Progenitor cell of endocrine pancreas (in vitro differentiated cells): ENCODE measurements around the gene LGALS7B. TPM values are rescaled to one million over a fixed set of nuclear protein-coding genes. Genes with fewer than 3 reads are reported as not detected.
"Not testable (repeated sequence)": the region's sequence is repeated elsewhere in the genome, so short reads cannot be mapped to it uniquely, and the experiment has no call there.

ENCODE experiments used
- DNase-seq: peaks from one replicate; pipeline ENCODE4 v3.0.0; 2021; ENCODE audit warnings: low spot score; ENCODE audit not compliant: unreplicated experiment
- H3K27ac Mint-ChIP-seq: 2 replicates; pipeline ENCODE4 v1.8.0; 2021; ENCODE audit warnings: mild to moderate bottlenecking, moderate library complexity, mixed read lengths
- H3K27me3 Mint-ChIP-seq: 2 replicates; pipeline ENCODE4 v1.8.0; 2021; ENCODE audit warnings: mixed read lengths
- H3K36me3 Mint-ChIP-seq: 2 replicates; pipeline ENCODE4 v1.8.0; 2022; ENCODE audit warnings: mixed read lengths; ENCODE audit not compliant: insufficient read depth
- H3K4me1 Mint-ChIP-seq: 2 replicates; pipeline ENCODE4 v1.8.0; 2021; ENCODE audit warnings: low read depth, mixed read lengths
- H3K4me3 Mint-ChIP-seq: 2 replicates; pipeline ENCODE4 v1.8.0; 2021; ENCODE audit warnings: low read depth, mild to moderate bottlenecking, moderate library complexity, mixed read lengths
- H3K9me3 Mint-ChIP-seq: 2 replicates; pipeline ENCODE4 v1.8.0; 2021; ENCODE audit warnings: low read depth, mixed read lengths
- total RNA-seq: library from RNA; stranded (reverse); gene quantifications from 2 replicates; pipeline ENCODE4 v1.2.1, GENCODE V29; 2021
- TF ChIP-seq, protein P1 (sequence below): fragments of 200-600 bp; sonication (generic); IDR thresholded peaks from one replicate; pipeline ENCODE4 v1.5.0; 2021; ENCODE audit warnings: antibody characterized with exemption, mild to moderate bottlenecking; ENCODE audit not compliant: unreplicated experiment

LGALS7B gene
- total RNA-seq, 1 donor from 2014 or later: not detected

DNA sequence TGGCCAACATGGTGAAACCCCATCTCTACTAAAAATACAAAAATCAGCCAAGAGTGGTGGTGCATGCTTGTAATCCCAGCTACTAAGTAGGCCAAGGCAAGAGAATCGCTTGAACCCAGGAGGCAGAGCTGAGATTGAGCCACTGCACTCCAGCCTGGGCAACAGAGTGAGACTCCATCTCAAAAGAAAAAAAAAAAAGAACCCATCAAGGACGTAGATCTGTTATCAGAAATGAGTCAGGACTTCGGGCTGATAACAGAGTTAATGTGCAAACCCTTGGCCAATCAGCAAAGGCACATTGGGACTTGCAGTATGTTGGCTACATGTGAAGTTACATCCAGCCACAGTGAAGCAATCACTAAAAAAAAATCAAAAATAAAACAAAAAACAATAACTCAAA is 4.8 kb upstream of the LGALS7B start:
- Mint-ChIP-seq H3K36me3 (no peaks in the 10 kb centered on the region), H3K9me3 (no peaks in the 10 kb centered on the region), H3K4me1 (no peaks in the 10 kb centered on the region), H3K4me3 (no peak overlapping the region), H3K27ac (no peak overlapping the region), H3K27me3 (peaks cover 7% of the 10 kb centered on the region)
- TF ChIP-seq, protein P1, sequence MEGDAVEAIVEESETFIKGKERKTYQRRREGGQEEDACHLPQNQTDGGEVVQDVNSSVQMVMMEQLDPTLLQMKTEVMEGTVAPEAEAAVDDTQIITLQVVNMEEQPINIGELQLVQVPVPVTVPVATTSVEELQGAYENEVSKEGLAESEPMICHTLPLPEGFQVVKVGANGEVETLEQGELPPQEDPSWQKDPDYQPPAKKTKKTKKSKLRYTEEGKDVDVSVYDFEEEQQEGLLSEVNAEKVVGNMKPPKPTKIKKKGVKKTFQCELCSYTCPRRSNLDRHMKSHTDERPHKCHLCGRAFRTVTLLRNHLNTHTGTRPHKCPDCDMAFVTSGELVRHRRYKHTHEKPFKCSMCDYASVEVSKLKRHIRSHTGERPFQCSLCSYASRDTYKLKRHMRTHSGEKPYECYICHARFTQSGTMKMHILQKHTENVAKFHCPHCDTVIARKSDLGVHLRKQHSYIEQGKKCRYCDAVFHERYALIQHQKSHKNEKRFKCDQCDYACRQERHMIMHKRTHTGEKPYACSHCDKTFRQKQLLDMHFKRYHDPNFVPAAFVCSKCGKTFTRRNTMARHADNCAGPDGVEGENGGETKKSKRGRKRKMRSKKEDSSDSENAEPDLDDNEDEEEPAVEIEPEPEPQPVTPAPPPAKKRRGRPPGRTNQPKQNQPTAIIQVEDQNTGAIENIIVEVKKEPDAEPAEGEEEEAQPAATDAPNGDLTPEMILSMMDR: no peak
- no peak for DNase-seq

DNA sequence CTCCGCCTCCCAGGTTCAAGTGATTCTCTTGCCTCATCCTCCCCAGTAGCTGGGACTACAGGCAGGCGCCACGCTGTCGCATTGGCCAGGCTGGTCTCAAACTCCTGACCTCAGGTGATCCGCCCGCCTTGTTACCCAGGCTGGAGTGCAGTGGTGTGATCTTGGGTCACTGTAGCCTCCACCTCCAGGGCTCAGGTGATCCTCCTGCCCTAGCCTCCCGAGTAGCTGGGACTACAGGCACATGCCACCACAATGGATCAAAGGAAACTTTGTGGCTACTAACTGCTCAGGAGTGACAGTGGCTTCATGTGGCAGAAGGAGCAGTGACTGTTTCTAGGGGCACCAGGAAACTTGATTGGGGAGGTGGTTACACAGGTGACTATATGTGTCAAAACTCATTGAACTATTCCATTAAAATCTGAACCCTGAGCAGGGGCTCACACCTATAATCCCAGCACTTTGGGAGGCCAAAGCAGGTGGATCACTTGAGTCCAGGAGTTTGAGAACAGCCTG is 3.8 kb upstream of the LGALS7B start:
- no peaks in the 10 kb centered on the region for H3K4me1 Mint-ChIP-seq
- peaks cover 3% of the 10 kb centered on the region for H3K27me3 Mint-ChIP-seq
- H3K36me3 Mint-ChIP-seq: no peaks in the 10 kb centered on the region
- TF ChIP-seq, protein P1: no peak
- no peak for DNase-seq
- no peak overlapping the region for H3K4me3 Mint-ChIP-seq
- no peak overlapping the region for H3K27ac Mint-ChIP-seq
- no peaks in the 10 kb centered on the region for H3K9me3 Mint-ChIP-seq

DNA sequence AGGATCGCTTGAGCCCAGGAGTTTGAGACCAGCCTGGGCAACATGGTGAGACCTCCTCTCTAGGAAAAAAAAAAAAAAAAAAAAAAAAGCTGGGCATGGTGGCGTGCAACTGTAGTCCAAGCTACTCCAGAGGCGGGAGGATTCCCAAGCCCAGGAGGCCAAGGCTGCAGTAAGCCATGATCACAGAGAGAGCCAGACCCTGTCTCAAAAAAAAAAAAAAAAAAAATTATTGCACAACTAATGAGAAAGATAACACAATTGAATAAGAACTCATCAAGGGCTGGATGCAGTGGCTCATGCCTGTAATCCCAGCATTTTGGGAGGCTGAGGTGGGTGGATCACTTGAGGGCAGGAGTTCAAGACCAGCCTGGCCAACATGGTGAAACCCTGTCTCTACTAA is 2.9 kb upstream of the LGALS7B start:
- not testable (repeated sequence) for H3K4me3 Mint-ChIP-seq, H3K36me3 Mint-ChIP-seq, DNase-seq, H3K4me1 Mint-ChIP-seq, H3K27me3 Mint-ChIP-seq, H3K9me3 Mint-ChIP-seq, H3K27ac Mint-ChIP-seq

DNA sequence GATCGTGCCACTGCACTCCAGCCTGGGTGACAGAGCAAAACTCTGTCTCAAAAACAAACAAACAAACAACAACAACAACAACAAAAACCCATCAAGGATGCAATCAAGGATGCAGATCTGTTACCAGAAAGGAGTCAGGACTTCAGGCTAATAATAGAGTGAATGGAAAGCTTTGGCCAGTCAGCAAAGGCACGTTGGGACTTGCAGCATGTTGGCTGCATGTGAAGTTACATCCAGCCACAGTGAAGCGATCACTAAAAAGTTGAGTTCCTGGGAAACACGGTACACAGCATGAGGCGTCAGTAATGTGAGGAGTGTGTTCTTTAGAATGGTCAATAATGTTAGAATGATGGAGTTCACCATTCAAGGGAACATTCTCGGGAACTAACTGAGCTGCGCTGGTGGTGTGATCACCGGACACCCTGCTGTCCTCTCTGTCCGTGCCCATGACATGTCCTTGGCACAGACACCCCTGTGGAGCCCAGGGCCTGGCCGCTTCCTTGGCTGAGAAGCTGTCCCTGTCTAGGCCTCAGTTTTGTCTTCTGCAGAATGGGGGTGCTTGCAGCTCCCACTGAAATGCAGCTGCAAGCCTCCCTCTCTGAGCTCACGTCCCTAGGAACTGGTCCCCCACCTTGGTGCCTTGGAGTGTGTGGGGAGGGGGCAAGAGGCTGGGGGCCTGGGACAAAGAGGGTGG is 2.3 kb upstream of the LGALS7B start:
- H3K4me3 Mint-ChIP-seq: no peak overlapping the region
- DNase-seq: no peak
- H3K4me1 Mint-ChIP-seq: no peaks in the 10 kb centered on the region
- H3K36me3 Mint-ChIP-seq: no peaks in the 10 kb centered on the region
- TF ChIP-seq, protein P1: no peak
- H3K27ac Mint-ChIP-seq: peak overlapping the region; percentile 85
- H3K27me3 Mint-ChIP-seq: peaks cover 1% of the 10 kb centered on the region
- no peaks in the 10 kb centered on the region for H3K9me3 Mint-ChIP-seq

DNA sequence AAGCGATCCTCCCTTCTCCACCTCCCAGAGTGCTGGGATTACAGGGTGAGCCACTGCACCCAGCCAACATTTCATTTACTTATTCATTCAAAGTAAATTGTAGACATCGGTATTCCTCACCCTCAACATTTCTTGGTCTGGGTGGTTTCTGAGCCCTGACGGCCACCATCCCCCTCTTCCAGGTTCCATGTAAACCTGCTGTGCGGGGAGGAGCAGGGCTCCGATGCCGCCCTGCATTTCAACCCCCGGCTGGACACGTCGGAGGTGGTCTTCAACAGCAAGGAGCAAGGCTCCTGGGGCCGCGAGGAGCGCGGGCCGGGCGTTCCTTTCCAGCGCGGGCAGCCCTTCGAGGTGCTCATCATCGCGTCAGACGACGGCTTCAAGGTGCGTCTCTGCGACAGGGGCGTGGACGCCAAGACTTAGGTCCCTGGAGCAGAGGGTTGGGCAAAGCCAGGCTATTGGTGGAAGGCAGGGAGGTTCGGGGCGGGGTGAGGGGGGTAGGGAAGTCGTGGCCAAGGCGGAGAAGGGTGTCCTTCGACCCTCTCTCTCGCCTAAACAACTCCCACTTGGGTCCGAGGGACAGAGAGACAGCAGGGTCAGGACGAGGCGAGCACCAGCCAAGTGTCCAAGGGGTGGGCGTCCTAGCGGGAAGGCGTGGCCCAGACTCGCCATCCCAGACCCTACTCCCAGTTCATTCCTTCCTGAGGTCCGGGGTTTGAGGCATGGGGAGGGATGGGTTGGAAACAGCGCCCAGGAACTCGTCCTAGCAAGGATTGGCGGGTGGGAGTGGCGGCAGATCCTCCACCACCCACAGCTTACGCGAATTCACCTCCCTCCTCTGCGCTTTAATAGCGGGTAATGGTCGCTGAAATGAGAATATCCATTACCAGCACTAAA is 1.8 kb downstream of the LGALS7B start:
- not testable (repeated sequence) for H3K4me3 Mint-ChIP-seq, H3K27me3 Mint-ChIP-seq, DNase-seq, H3K4me1 Mint-ChIP-seq, H3K36me3 Mint-ChIP-seq, H3K9me3 Mint-ChIP-seq, H3K27ac Mint-ChIP-seq

DNA sequence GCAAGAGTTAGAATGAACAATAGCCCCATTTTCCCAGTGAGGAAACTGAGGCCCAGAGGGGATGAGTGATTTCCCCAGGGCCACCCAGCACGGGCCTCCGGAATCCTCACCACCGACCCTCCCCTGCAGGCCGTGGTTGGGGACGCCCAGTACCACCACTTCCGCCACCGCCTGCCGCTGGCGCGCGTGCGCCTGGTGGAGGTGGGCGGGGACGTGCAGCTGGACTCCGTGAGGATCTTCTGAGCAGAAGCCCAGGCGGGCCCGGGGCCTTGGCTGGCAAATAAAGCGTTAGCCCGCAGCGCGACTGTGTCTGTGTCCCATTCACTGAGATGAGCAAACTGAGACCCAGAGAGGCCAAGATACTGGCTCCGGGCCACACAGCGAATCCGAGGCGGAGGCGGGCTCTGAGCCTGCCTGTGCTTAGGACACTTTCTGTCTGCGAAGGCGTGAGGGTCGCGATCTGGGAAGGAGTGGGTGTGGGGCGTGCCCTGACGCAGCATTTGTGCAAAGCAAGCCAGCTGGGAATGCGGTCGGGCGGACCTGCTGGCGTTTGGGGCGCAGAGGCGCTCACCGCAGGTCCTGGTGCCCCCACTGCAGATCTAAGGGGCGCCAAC is 2.6 kb downstream of the LGALS7B start:
- H3K27me3 Mint-ChIP-seq, H3K4me3 Mint-ChIP-seq, H3K9me3 Mint-ChIP-seq, H3K36me3 Mint-ChIP-seq, H3K4me1 Mint-ChIP-seq, H3K27ac Mint-ChIP-seq, DNase-seq: not testable (repeated sequence)
